CD8-positive, alpha-beta memory T cell (primary cell): Measurements from ENCODE around the gene MYMX. TPM values are rescaled to one million over a fixed set of nuclear protein-coding genes. Genes with fewer than 3 reads are reported as not detected.

Source experiments
- CTCF ChIA-PET: fragments of 350-600 bp; sonication (Branson Sonifier 250); formaldehyde crosslinking; loops from one replicate; lab custom pipeline; 2021; ENCODE audit warnings: antibody characterized with exemption; lab: Charles Lee
- POLR2A ChIA-PET: fragments of 350-600 bp; sonication (Branson Sonifier 250); formaldehyde crosslinking; loops from one replicate; lab custom pipeline; 2021; ENCODE audit warnings: antibody characterized with exemption; lab: Charles Lee
- DNase-seq, 5 donors: peaks; one replicate each; pipeline versions ENCODE4 v3.0.0 to v3.0.0-alpha.2; 2020 to 2022; ENCODE audit warnings: mixed read lengths in 1 of 5
- H3K27ac ChIP-seq: one replicate; pipeline ENCODE4 v1.7.0; 2013; ENCODE audit warnings: low read depth, mild to moderate bottlenecking, low read length, moderate library complexity
- H3K27me3 ChIP-seq: 2 replicates; pipeline ENCODE4 v1.7.0; 2013; ENCODE audit warnings: low read length, mild to moderate bottlenecking; ENCODE audit not compliant: insufficient read depth, poor library complexity, severe bottlenecking
- H3K36me3 ChIP-seq: 2 replicates; pipeline ENCODE4 v1.7.0; 2013; ENCODE audit warnings: mild to moderate bottlenecking, low read length, moderate library complexity; ENCODE audit not compliant: insufficient read depth
- H3K4me1 ChIP-seq: 2 replicates; pipeline ENCODE4 v1.7.0; 2013; ENCODE audit warnings: mild to moderate bottlenecking, low read length, moderate library complexity; ENCODE audit not compliant: insufficient read depth
- H3K4me3 ChIP-seq: 2 replicates; pipeline ENCODE4 v1.7.0; 2013; ENCODE audit warnings: mild to moderate bottlenecking, low read length
- H3K9me3 ChIP-seq: 2 replicates; pipeline ENCODE4 v1.7.0; 2013; ENCODE audit warnings: mild to moderate bottlenecking, low read length
- H3K27ac Mint-ChIP-seq, 8 donors: one replicate each; pipeline ENCODE4 v1.8.0; 2020 to 2021; ENCODE audit warnings: mixed read lengths in 8 of 8, mild to moderate bottlenecking in 6 of 8, inconsistent platforms in 3 of 8, moderate library complexity in 3 of 8
- H3K27me3 Mint-ChIP-seq, 2 donors: one replicate each; pipeline ENCODE4 v1.8.0; 2020 to 2021; ENCODE audit warnings: mixed read lengths in 2 of 2, mild to moderate bottlenecking in 1 of 2, moderate library complexity in 1 of 2
- H3K36me3 Mint-ChIP-seq, 3 donors: one replicate each; pipeline ENCODE4 v1.8.0; 2020 to 2021; ENCODE audit warnings: mixed read lengths in 3 of 3, inconsistent platforms in 1 of 3, mild to moderate bottlenecking in 1 of 3
- H3K4me1 Mint-ChIP-seq, 3 donors: one replicate each; pipeline ENCODE4 v1.8.0; 2020 to 2021; ENCODE audit warnings: mixed read lengths in 3 of 3, inconsistent platforms in 1 of 3, mild to moderate bottlenecking in 1 of 3
- H3K4me3 Mint-ChIP-seq, 7 donors: one replicate each; pipeline ENCODE4 v1.8.0; 2020 to 2021; ENCODE audit warnings: mixed read lengths in 7 of 7, mild to moderate bottlenecking in 6 of 7, moderate library complexity in 4 of 7, inconsistent platforms in 2 of 7
- H3K9me3 Mint-ChIP-seq, 5 donors: one replicate each; pipeline ENCODE4 v1.8.0; 2020 to 2022; ENCODE audit warnings: mixed read lengths in 5 of 5, mild to moderate bottlenecking in 3 of 5, moderate library complexity in 2 of 5, inconsistent platforms in 1 of 5
- polyA plus RNA-seq: library from polyadenylated mRNA; unstranded; fragments of 300-500 nt; fragmentation: Illumina TruSeq; gene quantifications from one replicate; pipeline ENCODE4 v1.2.3, GENCODE V29; 2021
- total RNA-seq, 2 experiments: library from RNA; stranded (reverse); gene quantifications; one replicate each; pipeline ENCODE4 v1.2.3, GENCODE V29; 2021

Gene MYMX
- total and polyA plus RNA-seq, 3 experiments from 2014 or later, result not detected

DNA sequence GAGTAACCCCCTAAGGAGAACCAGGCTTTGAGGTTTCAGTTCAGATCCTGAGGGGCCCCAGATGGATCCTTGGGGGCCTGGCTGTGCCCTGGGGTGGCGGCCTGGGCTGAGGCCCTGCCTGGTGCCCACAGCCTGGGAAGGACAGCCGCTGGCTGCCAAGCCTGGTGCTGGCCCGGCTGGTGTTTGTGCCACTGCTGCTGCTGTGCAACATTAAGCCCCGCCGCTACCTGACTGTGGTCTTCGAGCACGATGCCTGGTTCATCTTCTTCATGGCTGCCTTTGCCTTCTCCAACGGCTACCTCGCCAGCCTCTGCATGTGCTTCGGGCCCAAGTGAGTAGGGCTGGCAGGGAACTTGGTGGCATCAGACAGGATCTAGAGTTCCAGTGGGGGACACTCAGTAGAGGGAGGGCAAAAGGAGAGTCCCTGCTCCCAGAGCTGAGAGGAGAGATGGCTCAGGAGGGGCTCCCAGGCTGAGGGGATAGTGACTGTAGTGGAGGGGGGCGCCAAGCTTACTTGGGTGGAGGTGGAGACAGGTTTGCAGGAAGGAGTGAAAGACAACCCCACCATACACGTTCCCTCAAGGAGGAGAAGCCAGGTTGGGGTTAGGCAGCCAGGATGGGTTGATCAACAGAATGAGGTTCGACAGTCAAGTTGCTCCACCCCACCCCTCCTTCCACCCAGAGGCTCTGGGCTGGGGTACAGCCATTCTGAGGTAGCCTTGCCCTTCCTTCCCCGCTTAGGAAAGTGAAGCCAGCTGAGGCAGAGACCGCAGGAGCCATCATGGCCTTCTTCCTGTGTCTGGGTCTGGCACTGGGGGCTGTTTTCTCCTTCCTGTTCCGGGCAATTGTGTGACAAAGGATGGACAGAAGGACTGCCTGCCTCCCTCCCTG lies 16.2 kb downstream of the MYMX start:
- no peak overlapping the region for H3K4me3 ChIP-seq
- no peak overlapping the region for H3K27ac ChIP-seq
- H3K36me3 ChIP-seq, result no peaks in the 10 kb centered on the region
- Mint-ChIP-seq H3K27ac (peak overlapping the region in 1 of 8 donors; percentile 93), H3K4me1 (peaks cover 4 to 7% (median 4%) of the 10 kb centered on the region in 3 donors), H3K27me3 (no peaks in the 10 kb centered on the region), H3K9me3 (no peaks in the 10 kb centered on the region), H3K4me3 (no peak overlapping the region), H3K36me3 (peaks cover 0 to 3% (median 0%) of the 10 kb centered on the region in 3 donors)
- no peaks in the 10 kb centered on the region for H3K27me3 ChIP-seq
- peaks cover 7% of the 10 kb centered on the region for H3K4me1 ChIP-seq
- H3K9me3 ChIP-seq, result no peaks in the 10 kb centered on the region
- ChIA-PET POLR2A (no interaction called here), CTCF (interaction anchor here (1.3 to 6.3 kb wide), 2 partner anchors 8 to 60 kb away, joined by 4 to 69 read pairs; partner anchors contain the start of gene SLC29A1)
- no peak for DNase-seq

GRCh38 chr6:44233567-44234100 lies 16.9 kb downstream of the MYMX start:
- Histone ChIP-seq H3K27ac (no peak overlapping the region), H3K9me3 (no peaks in the 10 kb centered on the region), H3K36me3 (no peaks in the 10 kb centered on the region), H3K4me1 (peaks cover 12% of the 10 kb centered on the region), H3K27me3 (no peaks in the 10 kb centered on the region), H3K4me3 (no peak overlapping the region)
- Mint-ChIP-seq H3K36me3 (peaks cover 0 to 3% (median 0%) of the 10 kb centered on the region in 3 donors), H3K27me3 (no peaks in the 10 kb centered on the region), H3K4me1 (peaks cover 9 to 14% (median 10%) of the 10 kb centered on the region in 3 donors), H3K9me3 (no peaks in the 10 kb centered on the region), H3K27ac (no peak overlapping the region), H3K4me3 (no peak overlapping the region)
- ChIA-PET CTCF (interaction anchor here (0.6 to 6.3 kb wide), 6 partner anchors 9 to 664 kb away, joined by 3 to 69 read pairs (median 4); partner anchors contain the start of genes SLC29A1 and SLC35B2), POLR2A (interaction anchor here (1.0 kb wide), 1 partner anchor 9 kb away, joined by 3 read pairs; no protein-coding TSS in a partner anchor)
- DNase-seq, result no peak

DNA sequence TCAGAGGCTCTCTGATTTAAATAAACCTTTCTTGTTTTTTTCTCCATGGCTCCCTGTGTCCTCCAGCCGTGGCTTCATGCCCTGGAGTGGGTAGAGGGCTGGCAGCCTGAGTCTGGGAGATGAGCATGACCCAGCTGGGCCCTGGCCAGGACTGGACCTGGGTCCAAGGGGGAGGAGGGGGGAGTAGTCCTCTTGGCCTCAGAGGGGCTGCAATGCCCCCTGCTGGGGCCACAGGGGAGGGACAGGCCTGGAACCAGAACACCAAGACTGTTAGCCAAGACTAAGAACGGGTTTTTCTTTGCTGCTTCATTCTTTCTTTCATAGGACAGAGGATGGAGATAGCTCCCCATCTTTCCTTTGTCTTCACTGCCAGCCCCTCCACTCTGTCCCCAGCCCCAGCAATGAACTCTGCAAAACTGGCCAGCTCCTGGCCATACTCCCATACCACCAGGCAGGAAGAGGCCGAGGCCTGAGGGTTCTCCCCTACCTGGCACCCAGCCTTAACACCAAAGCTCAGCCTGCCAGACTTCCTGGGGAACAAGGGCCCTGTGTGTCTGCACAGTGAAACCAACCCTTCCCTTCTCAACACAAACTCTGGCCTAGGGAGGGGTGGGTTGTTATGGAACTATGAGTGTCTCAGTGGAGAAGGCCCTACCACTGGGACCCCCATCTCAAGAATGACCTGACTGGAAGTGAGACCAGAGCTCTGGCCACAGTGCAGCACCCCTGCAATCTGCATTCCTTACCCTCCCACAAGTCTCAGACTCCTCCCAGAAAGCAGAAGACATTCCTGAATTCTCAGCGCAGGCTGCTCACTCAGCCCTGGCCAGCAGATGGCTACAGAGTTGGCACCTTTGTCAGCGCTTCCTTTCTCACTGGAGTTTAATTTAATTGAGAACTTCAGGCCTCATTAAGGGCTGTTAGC lies 17.6 kb downstream of the MYMX start:
- no peak for DNase-seq
- POLR2A ChIA-PET, result interaction anchor here (1.0 to 1.4 kb wide), 2 partner anchors 10 to 12 kb away, joined by 3 to 4 read pairs; partner anchors contain the start of gene HSP90AB1

GRCh38 chr6:44235269-44235668 lies 18.5 kb downstream of the MYMX start:
- no peak for DNase-seq
- Histone ChIP-seq H3K27me3 (no peaks in the 10 kb centered on the region), H3K4me3 (no peak overlapping the region), H3K36me3 (no peaks in the 10 kb centered on the region), H3K9me3 (no peaks in the 10 kb centered on the region), H3K27ac (no peak overlapping the region), H3K4me1 (peaks cover 12% of the 10 kb centered on the region)
- Mint-ChIP-seq H3K27me3 (peaks cover 0 to 2% of the 10 kb centered on the region in 2 donors), H3K36me3 (peaks cover 0 to 3% (median 0%) of the 10 kb centered on the region in 3 donors), H3K27ac (peak overlapping the region in 1 of 8 donors; percentile 21), H3K4me1 (peaks cover 10 to 15% (median 10%) of the 10 kb centered on the region in 3 donors), H3K4me3 (peak overlapping the region in 2 of 7 donors; percentile 42 to 45), H3K9me3 (no peaks in the 10 kb centered on the region)
- ChIA-PET POLR2A (interaction anchor here (1.4 kb wide), 1 partner anchor 11 kb away, joined by 4 read pairs; the partner anchor contains the start of gene HSP90AB1), CTCF (interaction anchor here (1.2 to 6.3 kb wide), 7 partner anchors 9 to 63 kb away, joined by 3 to 69 read pairs (median 9); partner anchors contain the start of genes HSP90AB1, SLC29A1 and SLC35B2)

More for the DNA sequence above, 17.6 kb downstream of the MYMX start:
- CTCF ChIA-PET, result interaction anchor here (0.6 to 6.3 kb wide), 9 partner anchors 10 to 664 kb away, joined by 3 to 69 read pairs (median 5); partner anchors contain the start of genes HSP90AB1, SLC29A1 and SLC35B2
- Mint-ChIP-seq H3K27me3 (peaks cover 0 to under 1% of the 10 kb centered on the region in 2 donors), H3K4me1 (peaks cover 10 to 15% (median 10%) of the 10 kb centered on the region in 3 donors), H3K9me3 (no peaks in the 10 kb centered on the region), H3K36me3 (peaks cover 0 to 3% (median 0%) of the 10 kb centered on the region in 3 donors), H3K4me3 (peak overlapping the region in 1 of 7 donors; percentile 45), H3K27ac (peak overlapping the region in 1 of 8 donors; percentile 22)
- peaks cover 12% of the 10 kb centered on the region for H3K4me1 ChIP-seq
- H3K4me3 ChIP-seq, result no peak overlapping the region
- no peaks in the 10 kb centered on the region for H3K27me3 ChIP-seq
- H3K9me3 ChIP-seq, result no peaks in the 10 kb centered on the region
- H3K36me3 ChIP-seq, result no peaks in the 10 kb centered on the region
- H3K27ac ChIP-seq, result no peak overlapping the region

DNA sequence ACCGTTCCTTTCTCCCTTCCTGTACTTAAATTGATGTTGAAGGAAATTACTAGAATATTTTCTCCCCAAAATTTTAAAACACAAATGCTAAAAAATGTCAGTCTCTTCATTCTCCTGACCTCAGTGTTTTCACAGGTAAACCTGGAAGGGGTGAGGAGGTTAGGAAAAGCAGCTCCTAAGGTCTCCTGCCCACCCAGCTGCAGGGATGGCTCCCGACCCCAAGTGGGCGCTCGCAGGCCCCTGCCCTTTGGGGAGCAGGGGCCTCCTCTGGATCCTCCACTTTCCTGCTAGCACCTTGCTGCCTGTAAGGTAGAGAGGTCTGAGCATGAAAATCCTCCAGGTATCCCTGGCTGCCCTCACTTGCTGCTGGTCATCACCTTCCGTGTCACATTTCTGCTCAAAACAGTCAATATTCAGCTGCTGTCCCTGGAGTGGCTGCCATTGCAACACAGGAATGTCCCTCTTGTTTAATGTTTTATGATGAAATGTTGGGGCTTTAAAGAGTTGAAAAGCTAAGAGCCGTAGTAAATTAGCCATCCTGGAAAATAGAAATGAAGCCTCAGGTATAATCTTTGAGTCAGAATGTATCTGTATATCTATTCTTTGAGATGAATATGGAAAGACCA lies 19.3 kb downstream of the MYMX start:
- POLR2A ChIA-PET, result interaction anchor here (0.6 to 1.4 kb wide), 2 partner anchors 10 to 39 kb away, joined by 3 to 4 read pairs; partner anchors contain the start of gene HSP90AB1
- no peak for DNase-seq
- H3K36me3 ChIP-seq, result no peaks in the 10 kb centered on the region
- CTCF ChIA-PET, result interaction anchor here (0.6 to 6.3 kb wide), 6 partner anchors 11 to 63 kb away, joined by 3 to 69 read pairs (median 10); partner anchors contain the start of genes HSP90AB1, SLC29A1 and SLC35B2
- Mint-ChIP-seq H3K4me1 (peaks cover 10 to 15% (median 10%) of the 10 kb centered on the region in 3 donors), H3K27me3 (peaks cover 0 to 2% of the 10 kb centered on the region in 2 donors), H3K9me3 (no peaks in the 10 kb centered on the region), H3K27ac (peak overlapping the region in 1 of 8 donors; percentile 72), H3K36me3 (peaks cover 0 to 3% (median 0%) of the 10 kb centered on the region in 3 donors), H3K4me3 (peak overlapping the region in 2 of 7 donors; percentile 19 to 69)
- no peaks in the 10 kb centered on the region for H3K27me3 ChIP-seq
- no peak overlapping the region for H3K27ac ChIP-seq
- no peaks in the 10 kb centered on the region for H3K9me3 ChIP-seq
- peaks cover 12% of the 10 kb centered on the region for H3K4me1 ChIP-seq
- no peak overlapping the region for H3K4me3 ChIP-seq

DNA sequence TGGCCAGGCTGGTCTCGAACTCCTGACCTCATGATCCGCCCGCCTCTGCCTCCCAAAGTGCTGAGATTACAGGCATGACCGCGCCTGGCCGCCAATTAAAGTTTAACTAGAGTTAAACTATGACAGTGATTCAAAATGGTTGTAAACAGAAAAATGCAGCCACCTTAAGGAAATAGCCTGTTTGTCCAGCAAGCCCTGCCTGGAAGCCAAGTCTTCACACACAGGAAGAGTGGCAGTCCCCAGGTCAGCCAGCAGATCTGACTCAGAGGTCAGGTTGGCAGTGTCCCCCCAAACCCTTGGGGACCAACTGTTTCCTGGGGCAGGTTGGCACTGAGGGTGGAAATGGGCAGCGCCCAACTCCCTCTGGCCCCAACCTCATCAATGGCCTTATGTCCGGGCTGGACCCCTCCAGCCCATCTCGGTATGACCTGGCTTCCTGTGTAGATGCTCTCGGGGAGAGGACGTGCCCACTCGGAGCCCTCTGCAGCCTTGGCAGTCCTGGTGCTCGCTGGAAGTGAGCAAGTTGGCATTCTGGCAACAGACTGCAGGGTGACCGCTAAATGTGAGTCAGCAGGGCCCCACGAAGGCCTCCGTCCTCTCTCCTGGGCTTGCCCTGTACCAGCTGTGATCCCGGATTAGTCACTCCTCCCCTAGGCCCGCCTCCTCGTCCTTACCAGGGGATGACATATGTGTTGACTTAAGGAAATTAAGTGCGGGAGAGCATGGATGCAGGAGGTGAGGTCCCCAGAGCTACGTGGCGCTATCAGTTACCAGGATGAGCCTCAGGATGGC lies 20.5 kb downstream of the MYMX start:
- peaks cover 12% of the 10 kb centered on the region for H3K4me1 ChIP-seq
- H3K4me3 ChIP-seq, result peak overlapping the region; percentile 77
- peaks cover 0 to 2% of the 10 kb centered on the region in 2 donors for H3K27me3 Mint-ChIP-seq
- H3K27ac ChIP-seq, result peak overlapping the region; percentile 87
- H3K36me3 ChIP-seq, result no peaks in the 10 kb centered on the region
- H3K4me1 Mint-ChIP-seq, result peaks cover 10 to 15% (median 10%) of the 10 kb centered on the region in 3 donors
- DNase-seq, result peak in 3 of 5 donors; percentile 61 to 81 (median 71)
- H3K9me3 ChIP-seq, result no peaks in the 10 kb centered on the region
- H3K27ac Mint-ChIP-seq, result peak overlapping the region; percentile 63 to 98 (median 96)
- peaks cover 0 to 3% (median 0%) of the 10 kb centered on the region in 3 donors for H3K36me3 Mint-ChIP-seq
- ChIA-PET CTCF (interaction anchor here (0.9 to 6.3 kb wide), 17 partner anchors 10 to 141 kb away, joined by 3 to 69 read pairs (median 5); partner anchors contain the start of genes HSP90AB1, SLC29A1 and SLC35B2), POLR2A (interaction anchor here (0.6 to 2.1 kb wide), 5 partner anchors 10 to 1183 kb away, joined by 3 to 18 read pairs (median 3); partner anchors contain the start of genes CUL7, HSP90AB1 and SLC29A1)
- no peaks in the 10 kb centered on the region for H3K9me3 Mint-ChIP-seq
- no peaks in the 10 kb centered on the region for H3K27me3 ChIP-seq
- H3K4me3 Mint-ChIP-seq, result peak overlapping the region; percentile 84 to 95 (median 89)
